HepG2 (cell line): Measurements from ENCODE around the gene SYVN1. TPM values are rescaled to one million over a fixed set of nuclear protein-coding genes. Genes with fewer than 3 reads are reported as not detected.

Experiments used
- ERF ChIP-seq: IDR thresholded peaks from 2 replicates; pipeline ENCODE4 v1.6.1; 2018; ENCODE audit warnings: missing biosample characterization, missing genetic modification reagents
- PAXIP1 ChIP-seq: sonication (generic); formaldehyde crosslinking; conservative IDR thresholded peaks from 2 replicates; pipeline ENCODE4 v1.4.0; 2020; ENCODE audit warnings: mild to moderate bottlenecking, missing genetic modification reagents, moderate library complexity
- PPARG ChIP-seq: conservative IDR thresholded peaks from 2 replicates; pipeline ENCODE4 v1.6.1; 2016; ENCODE audit warnings: missing biosample characterization, missing genetic modification reagents
- PRDM15 ChIP-seq: sonication (generic); formaldehyde crosslinking; IDR thresholded peaks from 2 replicates; pipeline ENCODE4 v1.4.0; 2020; ENCODE audit warnings: missing genetic modification reagents
- ZFAT ChIP-seq: sonication (generic); formaldehyde crosslinking; conservative IDR thresholded peaks from 2 replicates; pipeline ENCODE4 v1.8.1; 2023; ENCODE audit warnings: missing genetic modification reagents, inconsistent platforms
- ZNF230 ChIP-seq: sonication (generic); formaldehyde crosslinking; IDR thresholded peaks from 2 replicates; pipeline ENCODE4 v1.4.0; 2020; ENCODE audit warnings: mild to moderate bottlenecking, missing genetic modification reagents
- ZNF318 ChIP-seq: sonication (generic); formaldehyde crosslinking; IDR thresholded peaks from 2 replicates; pipeline ENCODE4 v1.4.0; 2020; ENCODE audit warnings: mild to moderate bottlenecking, missing genetic modification reagents
- ZNF501 ChIP-seq: sonication (generic); formaldehyde crosslinking; IDR thresholded peaks from 2 replicates; pipeline ENCODE4 v1.5.1; 2020; ENCODE audit warnings: mild to moderate bottlenecking, moderate library complexity, missing genetic modification reagents
- ZNF569 ChIP-seq: sonication (generic); formaldehyde crosslinking; IDR thresholded peaks from 2 replicates; pipeline ENCODE4 v1.5.0; 2020; ENCODE audit warnings: mild to moderate bottlenecking, missing genetic modification reagents, moderate library complexity, borderline replicate concordance
- ZNF737 ChIP-seq: sonication (generic); formaldehyde crosslinking; IDR thresholded peaks from 2 replicates; pipeline ENCODE4 v1.5.0; 2020; ENCODE audit warnings: missing genetic modification reagents, mild to moderate bottlenecking, borderline replicate concordance
- ZNF776 ChIP-seq: sonication (generic); formaldehyde crosslinking; IDR thresholded peaks from 2 replicates; pipeline ENCODE4 v1.4.0; 2020; ENCODE audit warnings: mild to moderate bottlenecking, missing genetic modification reagents
- ZNF878 ChIP-seq: sonication (generic); formaldehyde crosslinking; IDR thresholded peaks from 2 replicates; pipeline ENCODE4 v1.8.1; 2023; ENCODE audit warnings: mild to moderate bottlenecking, missing genetic modification reagents, moderate library complexity
- polyA plus RNA-seq, 8 experiments: library from polyadenylated mRNA; depleted of rRNA in 3 of 8; stranded (reverse) in 7 of 8; unstranded in 1 of 8; fragments of >200 nt; fragmentation: Illumina TruSeq in 4 of 8; extraction: Trizol in 4 of 8; gene quantifications; 2 replicates each; pipeline versions ENCODE4 v1.2.1 to v1.2.3, GENCODE V29; 2011 to 2016; ENCODE audit warnings: low read depth in 4 of 8, missing spikeins in 1 of 8, mixed read lengths in 1 of 8; ENCODE audit not compliant: insufficient read depth in 1 of 8
- total RNA-seq, 5 experiments: library from RNA; depleted of rRNA; stranded (reverse); fragments of >200 nt; fragmentation: Illumina TruSeq; extraction: Trizol; gene quantifications; 2 replicates each; pipeline ENCODE4 v1.2.3, GENCODE V29; 2016; ENCODE audit warnings: low read depth in 1 of 5

The SYVN1 gene
- total and polyA plus RNA-seq, 2 of the 13 experiments (the other 11 are each of a cell fraction or from before 2014, with no cell fraction given): 10.3 to 22.5 TPM

- TF ChIP-seq PRDM15 (CRISPR knock-in tag): peak; percentile 28; the same call in 1 of the 2 replicates
- TF ChIP-seq PPARG (CRISPR knock-in tag): no peak; the same call in 1 of the 2 replicates
- peak; percentile 56 for TF ChIP-seq PAXIP1 (CRISPR knock-in tag)
- TF ChIP-seq ZNF230: peak; percentile 58; the same call in 1 of the 2 replicates
- TF ChIP-seq ZNF569 (CRISPR knock-in tag): no peak
- TF ChIP-seq ZNF878 (CRISPR knock-in tag): 0 out of 2 replicates have a peak, but pooled peaks have one; percentile 76
- TF ChIP-seq ZNF318 (CRISPR knock-in tag): peak; percentile 84
- TF ChIP-seq ZFAT (CRISPR knock-in tag): peak; percentile 28; the same call in 1 of the 2 replicates
- TF ChIP-seq ZNF501 (CRISPR knock-in tag): peak; percentile 58; the same call in 1 of the 2 replicates
- TF ChIP-seq ZNF776 (CRISPR knock-in tag): peak; percentile 69; the same call in 1 of the 2 replicates
- TF ChIP-seq ERF (CRISPR knock-in tag): peak; percentile 77; the same call in 1 of the 2 replicates
- TF ChIP-seq ZNF737 (CRISPR knock-in tag): peak; percentile 47; the same call in 1 of the 2 replicates
These were observed 16.9 kb downstream of the SYVN1 start, which contains the start of gene ZNHIT2 (continued) for GRCh38 chr11:65117206-65118096.
